Ishikawa (cell line): Measurements from ENCODE around the gene PRPS1L1.

Experiments used
- CEBPB ChIP-seq: IDR thresholded peaks from 2 replicates; pipeline ENCODE4 v1.6.1; 2012
- CREB1 ChIP-seq: IDR thresholded peaks from 2 replicates; pipeline ENCODE4 v1.6.1; 2012; ENCODE audit warnings: low read depth
- EGR1 ChIP-seq: IDR thresholded peaks from 2 replicates; pipeline ENCODE4 v1.6.1; 2012
- EP300 ChIP-seq: IDR thresholded peaks from 2 replicates; pipeline ENCODE4 v1.6.1; 2012; ENCODE audit warnings: borderline replicate concordance
- RAD21 ChIP-seq: IDR thresholded peaks from 2 replicates; pipeline ENCODE4 v1.6.1; 2012; ENCODE audit warnings: low read depth
- TAF1 ChIP-seq: IDR thresholded peaks from 2 replicates; pipeline ENCODE4 v1.6.1; 2012; ENCODE audit warnings: low read depth, mild to moderate bottlenecking
- TCF12 ChIP-seq: IDR thresholded peaks from 2 replicates; pipeline ENCODE4 v1.6.1; 2012; ENCODE audit warnings: low read depth
- TEAD4 ChIP-seq: IDR thresholded peaks from 2 replicates; pipeline ENCODE4 v1.6.1; 2012
- TF ChIP-seq, protein P1 (sequence below): IDR thresholded peaks from 2 replicates; pipeline ENCODE4 v1.6.1; 2012; ENCODE audit warnings: low read depth, mild to moderate bottlenecking

- TF ChIP-seq EGR1 (no peak), RAD21 (no peak), TEAD4 (no peak), CREB1 (no peak), TCF12 (no peak), EP300 (no peak), CEBPB (no peak), TAF1 (no peak)
- TF ChIP-seq, protein P1, sequence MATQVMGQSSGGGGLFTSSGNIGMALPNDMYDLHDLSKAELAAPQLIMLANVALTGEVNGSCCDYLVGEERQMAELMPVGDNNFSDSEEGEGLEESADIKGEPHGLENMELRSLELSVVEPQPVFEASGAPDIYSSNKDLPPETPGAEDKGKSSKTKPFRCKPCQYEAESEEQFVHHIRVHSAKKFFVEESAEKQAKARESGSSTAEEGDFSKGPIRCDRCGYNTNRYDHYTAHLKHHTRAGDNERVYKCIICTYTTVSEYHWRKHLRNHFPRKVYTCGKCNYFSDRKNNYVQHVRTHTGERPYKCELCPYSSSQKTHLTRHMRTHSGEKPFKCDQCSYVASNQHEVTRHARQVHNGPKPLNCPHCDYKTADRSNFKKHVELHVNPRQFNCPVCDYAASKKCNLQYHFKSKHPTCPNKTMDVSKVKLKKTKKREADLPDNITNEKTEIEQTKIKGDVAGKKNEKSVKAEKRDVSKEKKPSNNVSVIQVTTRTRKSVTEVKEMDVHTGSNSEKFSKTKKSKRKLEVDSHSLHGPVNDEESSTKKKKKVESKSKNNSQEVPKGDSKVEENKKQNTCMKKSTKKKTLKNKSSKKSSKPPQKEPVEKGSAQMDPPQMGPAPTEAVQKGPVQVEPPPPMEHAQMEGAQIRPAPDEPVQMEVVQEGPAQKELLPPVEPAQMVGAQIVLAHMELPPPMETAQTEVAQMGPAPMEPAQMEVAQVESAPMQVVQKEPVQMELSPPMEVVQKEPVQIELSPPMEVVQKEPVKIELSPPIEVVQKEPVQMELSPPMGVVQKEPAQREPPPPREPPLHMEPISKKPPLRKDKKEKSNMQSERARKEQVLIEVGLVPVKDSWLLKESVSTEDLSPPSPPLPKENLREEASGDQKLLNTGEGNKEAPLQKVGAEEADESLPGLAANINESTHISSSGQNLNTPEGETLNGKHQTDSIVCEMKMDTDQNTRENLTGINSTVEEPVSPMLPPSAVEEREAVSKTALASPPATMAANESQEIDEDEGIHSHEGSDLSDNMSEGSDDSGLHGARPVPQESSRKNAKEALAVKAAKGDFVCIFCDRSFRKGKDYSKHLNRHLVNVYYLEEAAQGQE, result no peak
These were observed 7.4 kb downstream of the PRPS1L1 start for GRCh38 chr7:18020138-18020715.
